HepG2 (cell line): ENCODE results near the gene NPHP3. TPM values are rescaled to one million over a fixed set of nuclear protein-coding genes. Genes with fewer than 3 reads are reported as not detected.
A peak's percentile ranks its signal among the peaks of the same experiment; 100 is the strongest.

ENCODE experiments used
- BORCS8-MEF2B ChIP-seq: sonication (generic); formaldehyde crosslinking; IDR thresholded peaks from 2 replicates; pipeline ENCODE4 v1.8.0; 2022; ENCODE audit warnings: mild to moderate bottlenecking, missing genetic modification reagents
- CC2D1A ChIP-seq: sonication (generic); formaldehyde crosslinking; IDR thresholded peaks from 2 replicates; pipeline ENCODE4 v1.8.1; 2023; ENCODE audit warnings: mild to moderate bottlenecking, missing genetic modification reagents
- CERS6 ChIP-seq: sonication (generic); formaldehyde crosslinking; IDR thresholded peaks from 2 replicates; pipeline ENCODE4 v1.5.0; 2020; ENCODE audit warnings: missing genetic modification reagents
- KDM2A ChIP-seq: sonication (generic); formaldehyde crosslinking; IDR thresholded peaks from 2 replicates; pipeline ENCODE4 v1.4.0; 2020; ENCODE audit warnings: low read depth, missing genetic modification reagents, borderline replicate concordance
- LCORL ChIP-seq, 2 experiments: fragments of 450-650 bp in 1 of 2; sonication (generic) in 1 of 2; formaldehyde crosslinking in 1 of 2; IDR thresholded peaks; 2 replicates each; pipeline versions ENCODE4 v1.5.0 to v1.6.1; 2017 to 2020; ENCODE audit warnings: antibody characterized with exemption in 1 of 2, missing genetic modification reagents in 1 of 2
- MNT ChIP-seq: fragments of 450-650 bp; IDR thresholded peaks from 2 replicates; pipeline ENCODE4 v1.6.1; 2016
- PHF20 ChIP-seq: sonication (generic); formaldehyde crosslinking; IDR thresholded peaks from 2 replicates; pipeline ENCODE4 v1.5.0; 2020; ENCODE audit warnings: mild to moderate bottlenecking, missing genetic modification reagents
- PLRG1 ChIP-seq: fragments of 450-650 bp; conservative IDR thresholded peaks from 2 replicates; pipeline ENCODE4 v1.6.1; 2016
- PRDM15 ChIP-seq: sonication (generic); formaldehyde crosslinking; IDR thresholded peaks from 2 replicates; pipeline ENCODE4 v1.4.0; 2020; ENCODE audit warnings: missing genetic modification reagents
- ZHX2 ChIP-seq, 2 experiments: sonication (generic) in 1 of 2; formaldehyde crosslinking in 1 of 2; IDR thresholded peaks; 2 replicates each; pipeline versions ENCODE4 v1.6.1 to v1.9.0; 2014 to 2022; ENCODE audit warnings: antibody characterized with exemption in 1 of 2, borderline replicate concordance in 1 of 2, inconsistent platforms in 1 of 2, low read depth in 1 of 2, missing genetic modification reagents in 1 of 2
- polyA plus RNA-seq, 8 experiments: library from polyadenylated mRNA; depleted of rRNA in 3 of 8; stranded (reverse) in 7 of 8; unstranded in 1 of 8; fragments of >200 nt; fragmentation: Illumina TruSeq in 4 of 8; extraction: Trizol in 4 of 8; gene quantifications; 2 replicates each; pipeline versions ENCODE4 v1.2.1 to v1.2.3, GENCODE V29; 2011 to 2016; ENCODE audit warnings: low read depth in 4 of 8, missing spikeins in 1 of 8, mixed read lengths in 1 of 8; ENCODE audit not compliant: insufficient read depth in 1 of 8
- total RNA-seq, 5 experiments: library from RNA; depleted of rRNA; stranded (reverse); fragments of >200 nt; fragmentation: Illumina TruSeq; extraction: Trizol; gene quantifications; 2 replicates each; pipeline ENCODE4 v1.2.3, GENCODE V29; 2016; ENCODE audit warnings: low read depth in 1 of 5

The NPHP3 gene
- total and polyA plus RNA-seq, 2 of the 13 experiments (the other 11 are each of a cell fraction or from before 2014, with no cell fraction given) = 11.0 to 20.2 TPM

GRCh38 chr3:132722165-132723023, at the start of gene NPHP3 (continued):
- TF ChIP-seq ZHX2 (IDR thresholded peaks at IDR 0.05; ENCODE audit: low read depth) (no peak), ZHX2 (CRISPR knock-in tag; IDR thresholded peaks at IDR 0.05; ENCODE audit: borderline replicate concordance) (no peak), CC2D1A (no peak), PLRG1 (no peak), KDM2A (peak; percentile 59; the same call in 1 of the 2 replicates), BORCS8-MEF2B (CRISPR knock-in tag) (peak; percentile 60), PRDM15 (CRISPR knock-in tag) (0 out of 2 replicates have a peak, but pooled peaks have one; percentile 49), CERS6 (CRISPR knock-in tag) (no peak), LCORL (IDR thresholded peaks at IDR 0.05) (no peak), LCORL (CRISPR knock-in tag; IDR thresholded peaks at IDR 0.05) (peak; percentile 77; the same call in 1 of the 2 replicates), PHF20 (CRISPR knock-in tag) (peak; percentile 13), MNT (no peak)
